Ascending aorta (tissue), 2 donors: ENCODE results near the gene ASIC4. TPM values are rescaled to one million over a fixed set of nuclear protein-coding genes. Genes with fewer than 3 reads are reported as not detected.

Source experiments
- DNase-seq, 2 donors: peaks; one replicate each; pipeline ENCODE4 v3.0.0-alpha.2; 2019; ENCODE audit warnings: low spot score in 2 of 2
- H3K27ac ChIP-seq, 2 donors: fragments of 200-600 bp; sonication (generic); one replicate each; pipeline ENCODE4 v1.5.1; 2016 to 2017; ENCODE audit warnings: mild to moderate bottlenecking in 1 of 2
- H3K27me3 ChIP-seq: fragments of 200-600 bp; sonication (generic); one replicate; pipeline ENCODE4 v1.5.1; 2017
- H3K36me3 ChIP-seq, 2 donors: fragments of 200-600 bp; sonication (generic); one replicate each; pipeline ENCODE4 v1.5.1; 2016
- H3K4me1 ChIP-seq, 2 donors: fragments of 200-600 bp; sonication (generic); one replicate each; pipeline ENCODE4 v1.5.1; 2016 to 2017; ENCODE audit warnings: mild to moderate bottlenecking in 1 of 2
- H3K4me3 ChIP-seq, 2 donors: fragments of 200-600 bp; sonication (generic); one replicate each; pipeline ENCODE4 v1.5.1; 2016 to 2017; ENCODE audit warnings: mild to moderate bottlenecking in 1 of 2
- H3K9me3 ChIP-seq, 2 donors: fragments of 200-600 bp; sonication (generic); one replicate each; pipeline ENCODE4 v1.5.1; 2016
- CTCF ChIP-seq, 3 experiments: fragments of 200-600 bp in 2 of 3; fragments of 450-650 bp in 1 of 3; sonication (generic) in 2 of 3; IDR thresholded peaks; one replicate each; pipeline ENCODE4 v1.5.1; 2016 to 2019; ENCODE audit warnings: antibody characterized with exemption in 3 of 3, mild to moderate bottlenecking in 1 of 3, moderate library complexity in 1 of 3
- intact Hi-C: fragments of 100-400 bp; cut with DNase I; formaldehyde crosslinking; loops from one replicate; pipeline ENCODE4 v1.15.1; 2023
- total RNA-seq: library from RNA; depleted of rRNA; stranded (reverse); fragments of >200 nt; gene quantifications from one replicate; pipeline ENCODE4 v1.1.0, GENCODE V29; 2016

The ASIC4 gene
- total RNA-seq, 1 donor from 2014 or later: not detected

- Histone ChIP-seq H3K4me1 (peaks cover 8 to 24% of the 10 kb centered on the region in 2 donors), H3K36me3 (peaks cover 10 to 13% of the 10 kb centered on the region in 2 donors), H3K27me3 (no peaks in the 10 kb centered on the region), H3K4me3 (no peak overlapping the region), H3K27ac (no peak overlapping the region), H3K9me3 (no peaks in the 10 kb centered on the region)
- TF ChIP-seq CTCF (IDR thresholded peaks at IDR 0.05): no peak
- DNase-seq: no peak
- intact Hi-C loops: loop anchor here (10.0 kb wide), 1 partner anchor 271 kb away; the partner anchor contains the start of gene DNAJB2
Measured at GRCh38 chr2:219545295-219545942, 31.1 kb downstream of the ASIC4 start.

GRCh38 chr2:219545943-219546352 lies 31.7 kb downstream of the ASIC4 start:
- Histone ChIP-seq H3K9me3 (no peaks in the 10 kb centered on the region), H3K4me1 (peaks cover 8 to 24% of the 10 kb centered on the region in 2 donors), H3K36me3 (peaks cover 6 to 7% of the 10 kb centered on the region in 2 donors), H3K27me3 (no peaks in the 10 kb centered on the region), H3K4me3 (no peak overlapping the region), H3K27ac (no peak overlapping the region)
- no peak for TF ChIP-seq CTCF (IDR thresholded peaks at IDR 0.05)
- no peak for DNase-seq
- intact Hi-C loops: loop anchor here (10.0 kb wide), 1 partner anchor 271 kb away; the partner anchor contains the start of gene DNAJB2

DNA sequence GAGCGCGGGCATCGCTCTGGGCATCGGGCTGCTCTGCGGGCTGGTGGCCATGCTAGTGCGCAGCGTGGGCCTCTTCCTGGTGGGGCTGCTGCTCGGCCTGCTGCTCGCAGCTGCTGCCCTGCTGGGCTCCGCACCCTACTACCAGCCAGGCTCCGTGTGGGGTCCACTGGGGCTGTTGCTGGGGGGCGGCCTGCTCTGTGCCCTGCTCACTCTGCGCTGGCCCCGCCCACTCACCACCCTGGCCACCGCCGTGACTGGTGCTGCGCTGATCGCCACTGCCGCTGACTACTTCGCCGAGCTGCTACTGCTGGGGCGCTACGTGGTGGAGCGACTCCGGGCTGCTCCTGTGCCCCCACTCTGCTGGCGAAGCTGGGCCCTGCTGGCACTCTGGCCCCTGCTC lies 33.3 kb downstream of the ASIC4 start:
- intact Hi-C loops: loop anchor here (10.0 kb wide), 1 partner anchor 273 kb away; the partner anchor contains the start of gene DNAJB2
- peaks cover 0 to 22% of the 10 kb centered on the region in 2 donors for H3K4me1 ChIP-seq
- no peak for DNase-seq
- no peaks in the 10 kb centered on the region for H3K27me3 ChIP-seq
- H3K27ac ChIP-seq: no peak overlapping the region
- TF ChIP-seq CTCF (IDR thresholded peaks at IDR 0.05): no peak
- H3K9me3 ChIP-seq: no peaks in the 10 kb centered on the region
- H3K4me3 ChIP-seq: no peak overlapping the region
- H3K36me3 ChIP-seq: no peaks in the 10 kb centered on the region

DNA sequence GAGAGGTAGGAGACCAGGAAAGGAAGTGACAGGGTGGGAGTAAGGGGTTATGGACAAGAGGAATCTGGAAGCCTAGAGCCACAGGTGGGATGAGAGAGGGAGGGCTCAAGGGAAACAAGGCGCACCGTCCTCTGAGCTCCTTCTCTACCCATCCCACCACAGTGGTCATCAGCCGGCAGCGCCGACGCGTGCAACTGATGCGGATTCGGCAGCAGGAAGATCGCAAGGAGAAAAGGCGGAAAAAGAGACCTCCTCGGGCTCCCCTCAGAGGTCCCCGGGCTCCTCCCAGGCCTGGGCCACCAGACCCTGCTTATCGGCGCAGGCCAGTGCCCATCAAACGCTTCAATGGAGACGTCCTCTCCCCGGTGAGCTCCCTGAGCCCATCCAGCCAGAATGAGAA lies 34.7 kb downstream of the ASIC4 start:
- DNase-seq: no peak
- H3K27ac ChIP-seq: no peak overlapping the region
- H3K9me3 ChIP-seq: no peaks in the 10 kb centered on the region
- H3K4me3 ChIP-seq: no peak overlapping the region
- no peaks in the 10 kb centered on the region for H3K36me3 ChIP-seq
- H3K27me3 ChIP-seq: no peaks in the 10 kb centered on the region
- intact Hi-C loops: loop anchor here (10.0 kb wide), 1 partner anchor 274 kb away; the partner anchor contains the start of gene DNAJB2
- TF ChIP-seq CTCF (IDR thresholded peaks at IDR 0.05): no peak
- peaks cover 6 to 26% of the 10 kb centered on the region in 2 donors for H3K4me1 ChIP-seq

DNA sequence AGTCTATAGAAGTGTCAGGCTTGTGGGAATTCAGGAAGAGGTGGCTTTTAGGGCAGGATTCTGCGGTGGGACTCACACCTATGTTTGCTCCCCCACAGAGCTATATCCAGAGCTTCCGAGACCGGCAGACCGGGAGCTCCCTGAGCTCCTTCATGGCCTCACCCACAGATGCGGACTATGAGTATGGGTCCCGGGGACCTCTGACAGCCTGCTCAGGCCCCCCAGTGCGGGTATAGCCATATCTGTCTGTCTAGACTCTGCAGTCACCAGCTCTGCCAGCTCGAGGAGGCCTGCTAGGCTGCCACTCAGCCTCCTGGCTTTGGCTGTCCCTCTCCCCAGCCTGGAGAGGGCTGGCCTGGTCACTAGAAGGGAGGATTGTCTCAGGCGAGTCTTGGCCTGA lies 35.3 kb downstream of the ASIC4 start:
- Histone ChIP-seq H3K9me3 (no peaks in the 10 kb centered on the region), H3K4me1 (peaks cover 6 to 20% of the 10 kb centered on the region in 2 donors), H3K27me3 (no peaks in the 10 kb centered on the region), H3K36me3 (no peaks in the 10 kb centered on the region), H3K27ac (no peak overlapping the region), H3K4me3 (no peak overlapping the region)
- intact Hi-C loops: loop anchor here (10.0 kb wide), 1 partner anchor 275 kb away; the partner anchor contains the start of gene DNAJB2
- TF ChIP-seq CTCF (IDR thresholded peaks at IDR 0.05): no peak
- DNase-seq: no peak
